Gastrocnemius medialis (tissue), 4 donors: ENCODE measurements around the gene TMEM132C.

Source experiments
- POLR2A ChIP-seq, 2 donors: fragments of 450-650 bp; IDR thresholded peaks; one replicate each; pipeline ENCODE4 v1.6.1; 2017; ENCODE audit warnings: antibody characterized with exemption in 2 of 2, mild to moderate bottlenecking in 2 of 2, moderate library complexity in 2 of 2
- TF ChIP-seq, protein P1 (sequence below), 5 experiments: fragments of 450-650 bp in 3 of 5; fragments of 200-600 bp in 2 of 5; sonication (generic) in 2 of 5; IDR thresholded peaks in 4 of 5; conservative IDR thresholded peaks in 1 of 5; 1 replicate in 4 of 5; 2 replicates in 1 of 5; pipeline ENCODE4 v1.5.1; 2016 to 2019; ENCODE audit warnings: antibody characterized with exemption in 5 of 5, mild to moderate bottlenecking in 3 of 5, moderate library complexity in 3 of 5

DNA sequence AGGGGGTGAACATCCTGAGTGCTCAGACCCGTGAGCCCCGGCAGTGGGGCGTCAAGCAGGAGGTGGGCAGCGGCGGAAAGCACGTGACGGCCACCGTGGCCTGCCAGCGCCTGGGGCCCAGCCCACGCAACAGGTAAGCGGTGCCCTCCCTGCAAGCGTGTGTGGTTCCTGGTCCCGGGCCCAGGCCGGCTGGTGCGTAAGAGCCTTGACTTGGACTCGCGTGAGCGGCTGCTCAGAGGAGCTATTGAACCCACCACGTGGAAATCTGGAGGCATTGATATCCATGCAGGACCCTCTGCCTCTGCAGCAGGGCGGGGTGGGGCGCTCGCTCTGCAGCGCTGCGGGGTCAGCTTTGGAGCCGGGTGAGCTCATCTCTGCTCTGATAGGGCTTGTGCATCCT is 277.0 kb downstream of the TMEM132C start:
- no peak for TF ChIP-seq POLR2A (IDR thresholded peaks at IDR 0.05)
- TF ChIP-seq, protein P1, sequence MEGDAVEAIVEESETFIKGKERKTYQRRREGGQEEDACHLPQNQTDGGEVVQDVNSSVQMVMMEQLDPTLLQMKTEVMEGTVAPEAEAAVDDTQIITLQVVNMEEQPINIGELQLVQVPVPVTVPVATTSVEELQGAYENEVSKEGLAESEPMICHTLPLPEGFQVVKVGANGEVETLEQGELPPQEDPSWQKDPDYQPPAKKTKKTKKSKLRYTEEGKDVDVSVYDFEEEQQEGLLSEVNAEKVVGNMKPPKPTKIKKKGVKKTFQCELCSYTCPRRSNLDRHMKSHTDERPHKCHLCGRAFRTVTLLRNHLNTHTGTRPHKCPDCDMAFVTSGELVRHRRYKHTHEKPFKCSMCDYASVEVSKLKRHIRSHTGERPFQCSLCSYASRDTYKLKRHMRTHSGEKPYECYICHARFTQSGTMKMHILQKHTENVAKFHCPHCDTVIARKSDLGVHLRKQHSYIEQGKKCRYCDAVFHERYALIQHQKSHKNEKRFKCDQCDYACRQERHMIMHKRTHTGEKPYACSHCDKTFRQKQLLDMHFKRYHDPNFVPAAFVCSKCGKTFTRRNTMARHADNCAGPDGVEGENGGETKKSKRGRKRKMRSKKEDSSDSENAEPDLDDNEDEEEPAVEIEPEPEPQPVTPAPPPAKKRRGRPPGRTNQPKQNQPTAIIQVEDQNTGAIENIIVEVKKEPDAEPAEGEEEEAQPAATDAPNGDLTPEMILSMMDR (IDR thresholded peaks at IDR 0.05 in 4 of 5, conservative IDR thresholded peaks at IDR 0.05 in 1 of 5) = no peak
